ENCODE results near the gene HOXA3.

HOXA3 gene

GRCh38 chr7:27151931-27152815 lies at the start of gene HOXA3:
HOXA3 (minus strand) TSS chr7:27152583; CDS start chr7:27110640, 41,943 bp downstream.
- DNase-seq, result no peak

DNA sequence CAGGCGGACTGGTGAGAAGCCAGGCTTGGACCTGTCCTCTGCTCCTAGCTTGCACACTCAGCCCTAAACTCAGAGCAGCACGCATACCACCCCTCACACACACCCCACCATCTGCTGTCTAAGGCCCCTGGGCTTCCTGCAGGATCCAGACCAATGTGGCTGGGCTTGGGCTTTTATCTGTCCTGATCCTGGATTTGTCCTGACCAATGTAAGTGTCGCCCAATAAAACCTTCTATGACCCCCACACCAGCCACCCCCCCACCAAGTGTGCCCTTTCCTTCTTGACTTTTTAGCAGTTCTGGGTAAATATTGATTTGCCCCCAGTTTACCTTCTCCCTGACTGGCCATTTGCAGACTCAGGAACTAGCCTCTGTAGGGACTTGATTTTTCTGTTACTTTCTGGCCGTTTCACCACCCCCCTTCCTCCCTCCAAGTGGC lies 49.2 kb upstream of the HOXA3 start:
- DNase-seq, result no peak

GRCh38 chr7:27200761-27201579 lies 48.6 kb upstream of the HOXA3 start:
- no peak for DNase-seq

DNA sequence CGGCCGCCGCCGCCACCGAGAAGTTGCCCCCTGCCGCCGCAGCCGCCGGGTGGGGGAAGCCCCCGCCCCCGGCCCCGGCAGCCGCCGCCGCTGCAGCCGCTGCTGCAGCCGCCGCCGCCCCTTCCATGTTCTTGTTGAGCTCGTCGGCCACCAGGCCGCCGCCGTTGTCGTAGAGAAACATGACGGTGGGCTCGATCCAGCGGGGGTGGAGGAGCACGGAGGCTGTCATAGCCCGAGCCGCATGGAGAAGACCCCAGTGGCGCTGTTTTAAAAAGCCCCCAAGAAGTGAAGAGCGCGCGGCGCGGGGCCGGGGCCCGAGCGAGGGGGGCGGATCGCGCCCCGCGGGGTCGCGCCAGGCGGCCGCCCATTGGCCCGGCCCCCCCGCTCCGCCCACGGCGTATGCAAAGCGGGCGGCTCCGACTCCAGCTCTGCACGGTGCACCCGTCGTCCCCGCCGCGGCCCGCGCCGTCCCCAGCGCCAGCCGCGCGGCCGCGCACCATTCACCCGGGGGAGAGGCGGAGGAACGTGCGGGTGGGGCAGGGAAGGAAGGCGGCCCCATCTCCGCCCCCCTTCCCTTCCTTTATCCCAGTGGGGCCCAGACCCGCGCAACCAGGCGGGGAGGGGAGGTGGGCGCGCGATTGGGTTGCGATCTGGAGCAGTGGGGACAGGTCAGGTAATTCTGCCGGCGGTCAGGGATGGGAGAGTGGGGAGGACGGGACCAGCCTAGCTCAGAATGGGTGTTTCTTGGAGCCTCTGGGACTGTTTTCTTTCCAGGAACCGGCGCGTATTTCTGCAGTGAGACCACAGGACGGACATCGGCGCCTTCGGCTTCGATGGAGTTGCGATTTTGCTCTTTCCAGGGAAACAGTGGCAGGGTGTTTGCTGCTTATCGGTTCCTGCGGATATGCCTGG lies 47.7 kb upstream of the HOXA3 start, which contains the start of gene HOXA13:
HOXA13 (minus strand) TSS at position 243 of the 912 bp plus-strand sequence; CDS start at position 229, 14 bp downstream.
- DNase-seq, result peak; percentile 70

DNA sequence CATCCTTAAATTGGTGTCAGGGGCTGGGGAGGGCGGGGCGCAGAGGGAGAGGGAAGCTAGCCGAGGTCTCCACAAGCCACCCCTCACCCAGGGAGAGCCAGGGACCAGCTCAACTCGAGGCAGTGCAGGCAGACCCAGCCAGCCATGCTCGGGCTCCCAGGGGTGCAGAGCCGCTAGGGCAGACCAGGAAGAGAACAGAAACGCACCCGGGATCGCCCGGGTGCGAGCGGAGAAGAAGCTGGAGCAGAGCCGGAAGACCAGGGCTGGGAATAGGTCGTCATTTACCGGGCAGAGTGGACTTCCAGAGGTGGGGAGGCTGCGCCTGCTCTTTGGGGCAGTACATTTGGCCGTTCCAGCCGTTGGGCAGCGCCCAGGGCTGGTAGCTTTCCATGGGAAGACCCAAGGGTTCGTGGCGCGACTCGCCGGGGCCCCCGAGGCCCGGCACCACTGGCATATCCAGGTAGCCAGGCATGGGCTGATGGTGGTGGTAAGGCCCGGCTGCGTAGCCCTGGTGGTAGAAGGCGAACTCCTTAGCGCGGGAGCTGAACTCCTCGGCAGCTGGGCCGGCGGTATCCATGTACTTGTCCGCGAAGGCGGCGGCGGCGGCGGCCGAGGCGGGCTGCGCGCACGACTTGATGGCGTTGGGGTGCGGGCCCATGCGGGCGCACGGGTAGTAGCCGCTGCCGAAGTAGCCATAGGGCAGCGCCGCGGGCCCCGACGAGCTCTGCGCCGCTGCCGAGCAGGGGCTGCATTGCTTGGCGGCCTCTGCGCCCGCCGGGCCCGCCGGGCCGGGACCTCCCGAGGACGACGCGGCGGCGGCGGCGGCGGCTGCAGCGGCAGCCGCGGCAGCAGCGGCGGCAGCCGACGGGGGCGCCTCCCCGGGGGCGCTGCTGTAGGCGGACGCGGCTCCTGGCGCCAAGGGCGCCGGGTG lies 46.8 kb upstream of the HOXA3 start:
- DNase-seq, result no peak

DNA sequence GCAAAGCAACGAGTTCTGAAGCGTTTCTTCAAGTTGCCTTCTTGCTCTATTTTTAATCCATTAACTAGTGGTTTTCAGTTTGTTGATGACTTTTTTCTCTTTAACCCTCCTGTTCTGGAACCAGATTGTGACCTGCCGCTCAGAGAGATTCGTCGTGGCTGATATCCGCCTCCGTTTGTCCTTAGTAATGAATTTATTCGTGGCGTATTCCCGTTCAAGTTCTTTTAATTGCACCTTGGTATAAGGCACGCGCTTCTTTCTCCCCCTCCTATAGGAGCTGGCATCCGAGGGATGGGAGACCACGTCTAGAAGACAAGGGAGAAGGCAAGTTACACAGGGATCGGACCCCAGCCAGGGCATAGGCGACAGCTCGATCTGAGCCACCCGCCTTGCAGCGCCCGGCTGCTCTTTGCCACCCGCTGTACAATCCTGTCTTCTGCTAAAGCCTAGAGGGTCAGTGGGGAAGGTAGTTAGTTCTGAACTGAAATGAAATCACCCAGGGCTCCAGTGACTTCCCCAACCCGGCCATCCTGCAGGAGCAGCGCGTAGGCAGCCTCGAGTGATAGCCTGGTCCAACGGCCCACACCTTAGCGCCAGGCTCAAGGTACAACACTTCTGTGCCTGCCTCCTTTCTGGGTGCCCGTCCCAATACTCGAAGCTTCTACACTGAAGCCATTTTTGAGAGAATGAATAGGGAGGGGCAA lies 45.9 kb upstream of the HOXA3 start:
- DNase-seq, result no peak

DNA sequence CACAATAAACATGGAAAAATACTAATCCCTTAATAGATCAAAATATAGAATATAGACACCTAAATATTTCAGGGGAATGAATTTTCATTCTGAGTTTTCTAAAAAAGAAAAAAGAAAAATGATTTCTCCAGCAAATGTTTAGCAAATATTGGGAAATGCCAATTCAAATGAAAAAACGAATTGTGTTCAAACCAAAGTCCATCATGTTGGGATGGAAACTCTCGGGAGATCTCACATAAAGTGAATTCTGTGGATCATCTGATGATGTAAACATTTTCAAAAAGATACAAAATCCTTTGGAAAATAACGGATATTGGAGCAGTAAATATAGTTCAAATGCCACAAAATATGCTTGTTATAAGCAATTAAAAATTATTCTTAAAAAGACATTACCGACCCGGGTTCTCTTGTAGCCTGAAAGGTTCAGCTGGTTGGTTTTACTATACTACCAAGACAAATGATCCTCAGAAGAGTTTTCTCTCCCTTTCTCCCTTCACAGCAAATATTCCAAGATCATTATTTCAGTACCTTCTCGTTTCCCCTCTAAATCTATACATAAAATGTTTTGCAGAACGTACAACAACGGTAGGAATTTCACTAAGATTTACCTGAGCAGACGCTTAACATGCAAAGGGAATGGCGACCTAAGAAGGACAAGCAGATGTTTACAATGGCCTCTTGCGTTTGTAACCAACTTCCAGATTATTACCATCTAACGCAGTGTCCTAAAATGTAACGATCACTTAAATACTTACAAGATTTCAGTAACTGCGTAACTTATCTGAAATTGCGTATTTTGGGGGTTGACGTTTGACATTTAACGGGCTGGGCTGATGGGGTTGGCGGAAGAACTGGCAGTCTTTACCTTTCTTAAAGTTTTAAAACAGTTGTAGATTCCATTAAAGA lies 45.0 kb upstream of the HOXA3 start:
- no peak for DNase-seq

GRCh38 chr7:27196287-27196767 lies 43.9 kb upstream of the HOXA3 start:
- DNase-seq, result peak; percentile 64

- no peak for DNase-seq
Observed at GRCh38 chr7:27194686-27195379, 42.5 kb upstream of the HOXA3 start.

- no peak for DNase-seq
Observed at GRCh38 chr7:27194002-27194352, 41.6 kb upstream of the HOXA3 start.

DNA sequence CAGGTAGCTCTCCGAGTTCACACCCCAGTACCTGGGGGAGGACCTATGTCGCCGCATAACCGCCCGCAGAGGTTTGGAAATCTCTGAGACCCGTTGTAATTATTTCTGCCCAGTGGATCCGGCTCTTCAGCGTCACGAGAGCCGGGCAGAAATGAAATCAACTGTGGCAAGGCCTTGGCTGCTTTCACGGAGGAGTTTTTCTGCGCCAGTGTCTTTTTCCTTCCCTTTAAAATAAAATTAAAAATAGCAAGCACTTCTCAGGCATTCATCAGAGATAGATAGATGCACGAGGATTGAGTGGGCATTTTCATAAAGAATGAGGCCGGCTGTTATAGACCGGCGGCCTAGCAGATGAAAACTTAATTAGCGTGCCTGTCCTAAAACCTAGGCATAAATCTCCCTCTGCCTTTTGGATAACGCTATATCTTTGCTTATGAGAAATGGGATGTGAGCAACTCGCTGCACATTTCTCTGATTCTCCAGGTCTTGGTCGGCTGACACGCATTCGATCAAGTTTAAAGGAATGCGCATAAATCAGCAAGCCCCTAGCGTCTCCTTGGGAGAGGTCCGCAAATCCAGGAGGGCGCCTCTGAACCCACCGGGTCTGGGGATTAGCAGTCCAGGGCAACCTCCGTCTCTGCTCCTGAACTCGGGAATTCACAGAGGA lies 41.1 kb upstream of the HOXA3 start:
- DNase-seq, result no peak

- DNase-seq, result peak; percentile 20
Observed at GRCh38 chr7:27192546-27193334, 40.4 kb upstream of the HOXA3 start.

- DNase-seq, result no peak
Observed at GRCh38 chr7:27191833-27192545, 39.6 kb upstream of the HOXA3 start.

GRCh38 chr7:27191161-27191731 lies 38.9 kb upstream of the HOXA3 start:
- DNase-seq, result no peak

DNA sequence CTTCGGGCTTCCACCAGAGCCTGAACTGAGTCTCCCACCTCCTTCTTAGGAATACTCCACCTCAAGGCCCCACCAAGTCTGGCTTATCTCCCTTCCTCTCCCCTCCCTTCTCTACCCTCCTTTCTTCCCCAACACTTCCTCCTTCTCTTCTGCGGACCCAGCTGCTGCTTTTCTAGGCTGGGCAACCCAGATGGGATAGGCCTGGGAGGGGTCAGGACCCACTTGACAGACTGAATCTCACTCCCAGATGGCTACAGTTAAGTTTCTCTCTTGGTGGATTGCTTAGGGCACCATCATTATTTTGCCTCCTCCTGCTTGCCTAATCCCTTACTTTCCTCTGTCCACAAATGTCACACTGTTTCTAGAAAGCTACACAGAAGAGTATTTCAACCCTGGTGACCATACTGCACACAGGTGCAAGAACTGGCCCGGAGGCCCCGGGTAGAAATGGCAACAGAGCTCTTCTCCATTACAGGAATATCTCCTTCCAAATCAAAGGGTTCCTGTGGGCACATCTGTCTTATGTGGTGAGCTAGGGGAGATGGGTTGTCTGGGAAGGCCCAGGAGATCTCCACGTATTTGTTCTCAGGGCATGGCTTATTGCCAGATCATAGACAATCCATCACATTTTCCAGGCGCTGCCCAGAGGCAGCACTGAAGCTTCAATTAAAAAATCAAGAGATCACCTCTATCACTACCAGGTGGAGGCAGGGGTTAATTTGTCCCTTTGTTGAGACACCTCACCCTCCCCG lies 37.8 kb upstream of the HOXA3 start:
- DNase-seq, result no peak

Measured in NCI-H146 (cell line).